ENCODE measurements around the gene STARD10. TPM values are rescaled to one million over a fixed set of nuclear protein-coding genes. Genes with fewer than 3 reads are reported as not detected.
"Not testable (repeated sequence)": the region's sequence is repeated elsewhere in the genome, so short reads cannot be mapped to it uniquely, and the experiment has no call there.

Gene STARD10
- total RNA-seq, 1 donor from 2014 or later, result 68.8 TPM

DNA sequence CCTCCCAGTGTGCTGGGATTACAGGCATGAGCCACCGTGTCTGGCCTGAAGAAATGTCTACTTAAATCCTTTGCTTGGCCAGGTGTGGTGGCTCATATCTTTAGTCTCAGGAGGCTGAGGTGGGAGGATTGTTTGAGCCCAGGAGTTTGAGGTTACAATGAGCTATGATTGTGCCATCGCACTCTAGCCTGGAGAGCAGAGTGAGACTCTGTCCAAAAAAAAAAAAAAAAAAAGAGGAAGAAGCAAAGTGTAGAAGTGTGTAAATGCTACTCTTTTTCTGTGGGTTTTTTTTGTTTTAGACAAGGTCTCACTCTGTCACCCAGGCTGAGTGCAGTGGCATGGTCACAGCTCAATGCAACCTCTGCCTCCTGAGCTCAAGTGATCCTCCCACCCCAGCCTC, 13.9 kb upstream of the STARD10 start:
- ATAC-seq, result no peak

DNA sequence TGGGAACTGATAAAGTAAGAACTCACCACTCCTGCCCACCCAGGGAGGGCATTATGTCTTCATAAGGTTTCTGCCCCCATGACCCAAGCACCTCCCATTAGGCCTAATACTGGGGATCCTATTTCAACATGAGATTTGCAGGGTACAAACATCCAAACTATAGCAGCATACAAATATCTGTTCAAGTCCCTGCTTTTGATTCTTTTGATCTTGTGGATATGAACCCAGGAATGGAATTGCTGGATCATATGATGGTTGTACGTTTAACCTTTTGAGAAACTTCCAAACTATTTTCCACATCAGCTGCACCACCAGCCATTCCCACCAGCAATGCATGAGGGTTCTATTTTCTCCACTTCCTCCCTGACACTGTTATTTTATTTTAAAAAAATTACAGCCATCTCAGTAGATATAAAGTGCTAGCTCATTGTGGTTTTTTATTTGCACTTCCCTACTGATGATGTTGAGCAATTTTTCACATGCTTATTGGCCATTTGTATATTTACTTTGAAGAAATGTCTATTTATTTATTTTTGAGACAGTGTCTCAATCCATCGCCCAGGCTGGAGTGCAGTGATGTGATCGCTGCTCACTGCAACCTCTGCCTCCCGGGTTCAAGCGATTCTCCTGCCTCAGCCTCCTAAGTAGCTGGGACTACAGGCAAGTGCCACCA, 13.3 kb upstream of the STARD10 start:
- peak; percentile 12 for ATAC-seq

DNA sequence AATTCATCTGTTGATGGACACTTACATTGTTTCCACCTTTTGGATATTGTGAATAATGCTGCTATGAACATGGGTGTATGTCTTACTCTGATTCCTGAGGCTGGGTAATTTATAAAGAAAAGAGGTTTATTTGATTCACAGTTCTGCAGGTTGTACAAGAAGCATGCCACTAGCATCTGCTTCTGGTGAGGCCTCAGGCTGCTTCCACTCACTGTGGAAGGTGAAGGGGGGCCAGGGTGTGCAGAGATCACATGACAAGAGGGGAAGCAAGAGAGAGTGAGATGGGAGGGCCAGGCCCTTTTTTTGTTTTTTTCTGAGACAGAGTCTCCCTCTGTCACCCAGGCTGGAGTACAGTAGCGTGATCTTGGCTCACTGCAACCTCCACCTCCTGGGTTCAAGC, 12.5 kb upstream of the STARD10 start:
- not testable (repeated sequence) for ATAC-seq

DNA sequence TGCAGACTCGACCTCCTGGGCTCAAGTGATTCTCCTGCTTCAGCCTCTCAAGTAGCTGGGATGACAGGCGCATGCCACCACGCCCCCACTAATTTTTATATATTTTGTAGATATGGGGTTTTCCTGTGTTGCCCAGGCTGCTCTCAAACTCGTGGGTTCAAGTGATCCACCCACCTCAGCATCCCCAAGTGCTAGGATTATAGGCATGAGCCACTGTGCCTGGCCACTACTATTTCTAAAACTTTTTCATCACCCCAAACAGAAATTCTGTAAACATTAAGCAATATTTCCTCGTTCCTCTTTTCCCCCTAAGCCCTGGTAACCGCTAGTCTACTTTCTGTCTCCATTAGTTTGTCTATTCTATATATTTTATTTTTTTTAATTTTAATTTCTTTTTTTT, 11.4 kb upstream of the STARD10 start:
- ATAC-seq, result no peak

DNA sequence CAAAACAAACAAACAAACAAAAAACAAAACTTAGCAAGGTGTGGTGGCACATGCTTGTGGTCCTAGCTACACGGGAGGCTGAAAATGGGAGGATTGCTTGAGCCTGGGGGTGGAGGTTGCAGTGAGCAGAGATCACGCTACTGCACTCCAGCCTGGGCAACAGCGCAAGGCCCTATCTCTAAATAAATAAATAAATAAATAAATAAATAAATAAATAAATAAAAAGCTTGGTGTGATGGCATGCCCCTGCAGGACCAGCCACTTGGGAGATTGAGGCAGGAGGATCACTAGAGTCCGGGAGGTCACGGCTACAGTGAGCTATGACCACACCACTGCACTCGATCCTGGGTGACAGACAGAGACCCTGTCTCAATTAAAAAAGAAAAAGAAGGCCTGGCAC, 9.0 kb upstream of the STARD10 start:
- no peak for ATAC-seq

DNA sequence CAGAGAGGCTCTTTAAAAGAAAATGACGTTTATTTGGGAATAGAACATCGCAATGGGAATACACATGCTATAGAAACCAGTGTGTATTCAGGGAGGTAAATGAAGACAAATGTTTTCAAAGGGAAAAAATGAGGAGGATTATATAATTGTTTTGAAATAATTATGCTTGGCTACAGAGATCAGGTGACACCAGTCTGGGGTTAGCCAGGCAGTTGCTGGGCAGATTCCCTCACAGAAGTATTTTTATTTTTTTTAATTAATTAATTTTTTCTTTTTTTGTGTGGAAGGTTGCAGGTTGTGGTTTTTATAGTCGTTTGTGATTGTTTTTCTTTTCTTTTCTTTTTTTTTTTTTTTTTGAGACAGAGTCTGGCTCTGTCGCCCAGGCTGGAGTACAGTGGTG, 5.6 kb upstream of the STARD10 start:
- no peak for ATAC-seq

DNA sequence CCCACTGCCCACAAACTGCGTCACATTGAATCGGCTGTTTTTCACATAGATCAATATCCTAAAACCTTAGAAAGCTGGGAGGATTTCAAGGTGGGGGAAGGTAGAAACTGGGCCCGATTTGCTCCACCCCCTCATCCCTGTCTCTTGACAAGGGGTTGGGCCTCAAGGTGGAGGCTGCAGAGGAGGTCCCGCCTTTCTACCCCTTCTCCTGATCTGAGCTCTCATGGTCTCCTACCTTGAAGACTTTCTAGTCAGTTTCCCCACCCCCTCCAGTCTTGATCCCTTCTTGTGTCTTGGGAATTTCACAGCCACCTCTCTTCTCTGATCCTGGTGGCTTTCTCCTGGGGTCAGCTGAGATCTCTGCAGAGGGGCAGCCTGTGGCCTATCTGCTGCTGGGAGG, 4.5 kb upstream of the STARD10 start:
- no peak for ATAC-seq

DNA sequence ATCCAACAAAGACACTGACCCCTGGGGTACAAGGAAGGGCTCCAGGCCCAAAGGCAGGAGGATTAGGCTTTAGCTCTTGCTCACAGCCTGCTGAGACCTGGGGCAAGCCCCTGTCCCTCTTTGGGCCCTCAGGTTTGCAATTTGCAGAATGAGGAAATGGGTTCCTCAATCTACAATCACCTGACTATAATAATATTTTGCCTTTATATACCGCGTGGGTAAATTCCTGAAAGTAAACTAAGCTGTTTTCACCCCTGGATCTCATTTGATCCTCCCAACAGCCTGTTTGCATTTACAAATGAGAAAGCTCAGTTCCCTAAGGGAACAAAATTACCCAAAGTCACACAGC, 797 bp downstream of the STARD10 start:
- ATAC-seq, result no peak

DNA sequence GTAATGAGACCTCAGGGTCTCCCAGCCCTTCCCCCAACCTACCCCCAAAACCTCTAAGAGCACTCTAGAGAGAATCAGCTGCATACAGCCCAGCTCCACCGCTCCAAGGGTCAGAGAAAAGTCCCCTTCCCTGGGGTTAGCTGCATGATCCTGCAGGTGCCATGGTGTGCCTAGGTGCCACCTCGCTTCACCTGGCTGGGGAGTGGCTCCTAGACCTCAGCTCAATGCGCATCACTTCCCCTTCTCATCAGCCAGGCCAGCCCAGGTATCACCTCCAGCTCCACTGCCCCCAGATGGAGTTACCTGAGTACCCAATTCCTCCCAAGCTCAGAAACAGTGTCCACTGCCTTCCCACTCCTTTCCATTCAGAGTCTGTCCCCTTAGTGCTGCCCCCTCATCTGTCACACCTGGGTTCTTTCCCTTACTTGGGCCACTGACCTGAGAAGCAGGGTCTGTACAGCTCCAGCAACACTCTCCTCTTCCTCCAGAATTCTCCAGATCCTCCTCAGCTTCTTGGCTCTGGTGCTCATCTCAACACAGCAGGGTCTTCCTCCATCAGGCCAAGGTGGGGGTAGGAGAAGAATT, 1.3 kb downstream of the STARD10 start:
- ATAC-seq, result no peak

DNA sequence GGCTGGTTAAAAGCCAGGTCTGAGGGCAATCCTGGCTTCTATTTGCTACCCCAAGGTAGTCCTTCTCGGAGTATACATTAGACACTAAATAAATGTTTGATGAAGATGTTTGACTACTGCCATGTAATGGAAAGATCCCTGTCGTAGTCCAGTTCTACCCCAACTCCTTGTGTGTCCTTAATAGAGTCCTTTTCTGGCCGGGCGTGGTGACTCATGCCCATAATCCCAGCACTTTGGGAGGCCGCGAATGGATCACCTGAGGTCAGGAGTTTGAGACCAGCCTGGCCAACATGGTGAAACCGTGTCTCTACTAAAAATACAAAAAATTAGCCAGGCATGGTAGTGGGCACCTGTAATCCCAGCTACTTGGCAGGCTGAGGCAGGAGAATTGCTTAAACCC, 2.6 kb downstream of the STARD10 start:
- ATAC-seq, result not testable (repeated sequence)

DNA sequence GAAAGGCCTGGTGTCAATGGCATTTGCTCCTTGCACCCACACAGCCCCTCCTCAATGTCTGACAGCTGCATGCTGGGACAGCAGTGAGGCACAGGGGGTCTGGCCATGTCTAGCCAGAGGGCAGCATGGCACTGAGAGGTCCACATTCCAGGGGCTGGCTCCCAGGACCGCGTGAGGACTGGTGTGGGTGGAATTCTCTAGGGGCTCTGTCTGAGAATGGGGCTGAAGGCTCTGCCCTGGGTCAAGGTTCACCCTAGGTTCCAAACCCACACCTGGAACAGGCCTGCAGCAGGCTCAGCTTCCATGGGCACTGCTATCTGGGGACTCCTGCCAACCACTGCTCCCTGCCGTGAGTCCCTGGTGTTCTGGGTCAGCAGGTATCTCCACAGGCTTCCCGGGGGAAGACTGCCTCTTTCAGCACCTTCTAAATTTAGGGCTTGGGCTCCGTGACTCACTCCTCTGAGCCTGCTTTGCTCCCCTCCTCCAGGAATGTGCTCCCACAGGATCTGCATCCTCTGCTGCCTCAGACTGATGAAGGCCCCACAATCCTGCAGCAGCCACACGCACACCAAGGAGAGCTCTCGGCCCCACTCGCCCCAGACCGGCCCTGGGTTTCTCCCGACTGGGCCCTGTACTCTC, 4.2 kb downstream of the STARD10 start:
- no peak for ATAC-seq

DNA sequence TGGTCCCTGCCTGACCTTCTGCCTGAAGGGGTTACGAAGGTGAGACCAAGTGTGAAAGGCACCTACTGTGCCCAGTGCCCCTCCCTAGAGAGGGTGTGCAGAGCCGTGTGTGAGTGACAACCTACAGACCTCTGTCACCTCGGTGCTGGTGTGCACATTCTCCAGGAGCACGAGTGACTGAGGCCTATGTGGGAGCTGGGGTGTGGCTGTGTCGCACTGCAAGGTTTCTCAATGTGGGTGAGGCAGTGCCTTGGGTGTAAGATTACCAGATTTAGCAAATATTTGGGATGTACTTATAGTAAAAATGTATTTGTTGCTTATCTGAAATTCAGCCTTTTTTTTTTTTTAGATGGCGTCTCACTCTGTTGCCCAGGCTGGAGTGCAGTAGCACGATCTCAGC, 5.6 kb downstream of the STARD10 start:
- peak; percentile 47 for ATAC-seq

DNA sequence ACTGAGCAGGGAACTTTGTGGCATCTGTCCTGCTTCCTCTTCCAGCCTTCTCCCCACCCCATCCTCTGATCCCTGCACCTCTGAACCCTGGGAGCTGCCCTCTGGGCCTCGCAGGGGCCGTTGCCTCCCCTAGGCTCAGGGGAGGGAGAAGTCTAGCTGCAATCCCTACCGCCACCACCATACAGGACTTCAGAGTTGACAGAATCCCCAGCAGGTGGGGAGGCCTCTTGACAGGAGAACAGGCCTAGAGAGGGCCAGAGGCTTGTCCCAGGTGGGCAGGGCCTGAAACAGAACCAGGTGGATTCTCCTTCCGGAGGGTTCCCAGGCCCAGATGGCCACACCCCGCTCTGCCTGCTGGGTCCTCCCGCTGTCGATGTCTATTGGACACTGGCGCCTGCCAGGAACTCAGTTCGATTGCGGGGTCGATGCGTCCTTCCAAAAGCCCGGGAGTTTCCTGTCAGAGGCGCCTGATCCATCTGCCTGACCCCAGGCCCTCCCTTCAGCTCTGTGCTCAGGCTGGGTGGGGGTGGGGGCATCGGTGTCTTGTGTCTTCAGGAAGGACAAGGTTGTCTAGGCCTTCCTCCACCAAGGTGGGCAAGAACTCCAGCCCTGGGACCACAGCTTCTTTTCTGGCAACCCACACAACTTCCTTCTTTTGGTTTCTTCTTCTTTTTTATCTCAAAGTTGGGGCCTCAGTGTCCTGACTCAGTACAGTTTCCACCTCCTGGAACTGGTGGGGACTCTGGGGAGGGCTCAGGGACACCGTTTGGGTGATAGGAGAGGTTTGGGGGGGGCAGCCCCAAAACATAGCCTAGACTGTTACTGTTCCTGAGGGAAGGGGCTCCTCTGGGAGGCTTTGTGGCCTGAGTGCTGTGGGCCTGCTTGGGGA, 6.4 kb downstream of the STARD10 start:
- no peak for ATAC-seq

DNA sequence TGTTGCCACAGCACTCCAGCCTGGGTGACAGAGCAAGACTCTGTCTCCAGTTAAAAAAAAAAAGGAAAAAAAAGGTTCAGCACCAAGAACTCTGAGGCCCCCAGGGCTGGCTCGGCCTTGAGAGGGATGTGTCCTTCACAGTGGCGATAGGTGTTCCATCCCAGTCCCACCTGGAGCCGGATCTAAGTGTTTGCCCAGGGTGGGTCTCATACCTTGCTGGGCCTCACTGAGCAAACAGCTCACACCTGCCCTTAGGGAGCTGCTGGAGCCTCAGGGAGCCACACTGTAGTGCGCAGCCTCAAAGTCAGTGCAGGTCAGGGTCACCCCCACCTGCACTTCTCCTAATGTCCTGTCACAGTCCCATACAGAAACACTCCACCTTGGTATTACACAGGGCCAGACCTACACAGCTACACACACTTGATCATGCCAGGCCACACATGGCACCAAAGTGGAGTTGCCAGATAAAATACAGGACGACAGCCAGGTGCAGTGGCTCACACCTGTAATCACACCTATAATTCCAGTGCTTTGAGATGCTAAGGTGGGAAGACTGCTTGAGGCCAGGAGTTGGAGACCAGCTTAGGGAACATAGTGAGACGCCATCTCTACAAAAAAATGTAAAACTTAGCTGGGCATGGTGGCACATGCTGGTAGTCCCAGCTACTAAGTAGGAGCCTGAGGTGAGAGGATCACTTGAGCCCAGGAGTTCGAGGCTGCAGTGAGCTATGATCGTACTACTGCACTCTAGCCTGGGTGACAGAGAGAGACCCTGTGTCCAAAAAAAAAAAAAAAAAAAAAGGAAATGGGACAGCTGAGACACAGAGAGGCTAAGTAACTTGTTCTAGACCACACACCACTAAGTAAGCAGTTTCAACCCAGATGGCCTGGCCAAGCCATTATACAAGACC, 7.3 kb downstream of the STARD10 start:
- ATAC-seq, result no peak

DNA sequence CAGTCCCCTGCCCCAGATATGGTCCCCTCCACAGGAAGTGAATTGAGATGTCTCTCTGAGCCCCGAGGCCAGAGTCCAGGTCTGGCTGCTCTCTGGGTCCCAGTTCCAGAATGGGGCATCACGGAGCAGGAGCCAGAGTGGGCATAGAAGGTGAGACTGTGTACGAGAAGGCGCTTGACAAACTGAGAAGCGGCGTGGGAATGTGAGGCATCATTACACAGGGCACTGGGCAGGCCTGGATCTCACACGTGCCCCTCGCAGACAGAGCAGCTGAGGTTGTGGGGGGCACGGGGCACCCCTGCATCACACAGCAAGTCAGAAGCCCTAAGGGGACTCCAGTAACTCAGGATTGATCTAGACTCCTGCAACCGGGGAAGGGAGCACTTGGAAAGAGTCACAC, 9.2 kb downstream of the STARD10 start:
- no peak for ATAC-seq

DNA sequence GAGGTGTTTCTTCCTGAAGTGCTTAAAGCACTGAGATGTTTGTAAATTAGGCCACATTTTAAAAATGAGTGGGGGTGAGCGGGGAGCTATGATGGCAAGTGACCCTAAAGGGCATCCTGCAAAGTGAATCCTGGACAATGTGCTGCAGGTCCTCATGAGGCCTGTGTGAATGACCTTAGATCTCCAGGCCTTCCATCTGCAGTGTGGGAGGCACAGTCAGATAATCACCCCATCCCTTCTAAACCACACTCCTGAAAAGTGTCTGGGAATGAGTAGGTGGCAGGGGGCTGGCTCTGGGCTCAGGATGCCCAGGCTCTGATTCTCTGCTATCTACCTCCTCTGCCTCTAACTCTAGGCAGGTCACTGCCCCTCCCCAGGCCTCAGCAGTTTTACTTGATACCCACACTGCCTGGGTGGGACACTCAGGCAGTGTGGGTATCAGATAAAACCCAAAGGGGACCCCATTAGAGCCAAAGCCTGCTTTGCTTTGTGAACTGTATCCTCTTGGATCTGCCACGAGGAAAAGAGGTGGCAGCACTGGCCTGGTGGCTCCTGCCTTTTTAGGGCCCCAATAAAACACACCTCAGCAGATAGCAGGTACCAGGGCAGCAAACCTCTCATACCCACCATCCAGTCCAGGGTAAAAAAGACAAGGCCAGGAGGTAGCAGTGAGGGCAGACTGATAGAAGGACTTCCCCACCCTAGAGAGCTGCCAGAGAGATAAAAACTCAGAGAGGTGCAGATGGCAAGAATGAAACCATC, 10.5 kb downstream of the STARD10 start:
- no peak for ATAC-seq

DNA sequence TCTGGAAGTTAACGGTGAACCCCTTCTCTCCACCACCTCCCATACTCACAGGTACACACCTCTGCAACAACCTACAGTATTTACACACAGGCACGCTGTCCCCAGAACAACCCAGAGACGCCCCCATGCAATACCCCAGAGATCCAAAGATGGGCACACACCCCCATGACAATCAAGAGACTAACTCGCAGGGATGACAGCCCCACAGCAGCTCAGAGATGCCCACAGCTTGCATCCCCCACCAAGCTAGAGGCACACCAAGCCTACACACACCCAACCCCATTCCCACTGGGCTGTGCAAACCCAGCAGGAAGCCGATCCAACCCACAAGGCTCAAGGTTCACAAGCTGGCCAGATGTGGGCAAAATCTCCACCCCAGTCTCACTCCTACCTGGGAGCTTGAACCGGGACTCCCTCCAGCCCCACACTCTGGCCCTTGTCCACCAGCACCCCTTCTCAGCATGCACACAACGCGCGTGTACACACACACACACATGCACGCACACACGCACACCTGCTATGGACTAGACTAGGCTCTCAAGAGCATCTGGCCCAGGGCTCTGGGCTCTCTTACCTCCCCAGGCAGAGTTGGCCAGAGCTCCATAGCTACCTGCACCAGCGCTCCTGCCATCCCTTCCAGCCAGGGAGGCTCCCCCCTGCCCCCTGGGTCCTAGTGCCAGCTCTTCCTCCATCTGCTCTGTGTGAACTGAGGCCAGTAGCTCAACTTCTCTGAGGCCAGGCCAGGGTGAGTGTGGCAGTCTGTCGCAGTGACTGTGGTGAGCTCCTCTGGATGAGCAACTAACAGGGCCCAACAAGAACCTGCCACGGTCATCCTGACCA, 11.5 kb downstream of the STARD10 start:
- ATAC-seq, result no peak

DNA sequence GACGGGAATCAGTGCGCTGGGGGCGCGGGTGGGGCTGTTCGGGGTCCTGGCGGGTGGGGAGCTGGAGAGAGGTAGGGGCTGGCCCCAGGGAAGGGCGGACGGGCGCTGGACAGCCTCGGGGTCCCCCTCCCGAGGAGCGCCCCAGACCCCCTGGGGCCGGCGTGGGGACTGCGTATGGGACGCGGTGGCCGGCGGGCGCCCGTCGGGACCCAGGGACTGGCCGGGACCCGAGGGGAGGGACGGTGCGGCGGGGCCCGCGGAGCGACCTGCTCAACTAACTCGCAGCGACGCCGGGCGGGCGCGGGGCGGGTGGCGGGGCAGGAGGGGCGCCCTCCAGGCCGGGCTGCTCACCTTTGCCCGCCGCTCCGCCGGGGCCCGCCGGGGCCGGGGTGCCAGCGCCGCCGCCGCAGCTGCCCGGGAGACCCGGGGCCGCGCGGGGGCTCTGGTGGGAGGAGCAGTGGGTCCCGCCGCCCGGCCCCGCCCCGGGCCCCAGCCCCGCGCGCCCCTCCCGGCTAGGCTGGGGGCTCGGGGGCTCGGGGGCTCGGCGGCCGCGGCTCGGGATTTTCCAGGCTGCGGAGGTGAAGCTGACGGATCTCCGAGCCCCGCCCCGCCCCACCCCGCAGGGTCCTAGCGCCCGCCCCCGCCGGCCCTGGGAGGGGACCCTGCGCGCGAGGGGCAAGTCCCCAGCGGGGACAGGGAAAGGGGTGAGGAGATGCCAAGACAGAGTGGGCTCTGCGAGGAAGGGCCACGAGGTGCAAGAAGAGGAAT, 12.3 kb downstream of the STARD10 start:
- no peak for ATAC-seq

DNA sequence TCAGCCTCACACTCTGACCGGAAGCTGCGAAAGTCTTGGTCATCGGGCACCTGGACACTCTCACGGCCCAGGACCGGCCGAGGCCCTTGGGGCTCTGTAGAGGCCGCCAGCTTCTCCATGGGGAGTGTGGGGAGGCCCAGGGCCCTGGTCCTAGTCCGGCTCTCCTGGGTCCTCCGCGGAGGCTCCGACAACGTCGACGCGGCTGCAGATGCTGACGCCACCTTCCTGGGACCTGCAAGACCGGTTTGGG, 12.9 kb downstream of the STARD10 start:
- peak; percentile 54 for ATAC-seq
